BLaER1 (cell line): ENCODE data around the gene SYAP1.
"Not testable (repeated sequence)": the region's sequence is repeated elsewhere in the genome, so short reads cannot be mapped to it uniquely, and the experiment has no call there.

Source experiments
- H3K27ac ChIP-seq: shearing (Covaris generic); formaldehyde crosslinking; 2 replicates; pipeline ENCODE4 v1.8.1; 2022
- H3K27me3 ChIP-seq: shearing (Covaris generic); formaldehyde crosslinking; 2 replicates; pipeline ENCODE4 v1.8.1; 2022
- H3K36me3 ChIP-seq: shearing (Covaris generic); formaldehyde crosslinking; 2 replicates; pipeline ENCODE4 v1.8.1; 2022
- H3K4me1 ChIP-seq: shearing (Covaris generic); formaldehyde crosslinking; 2 replicates; pipeline ENCODE4 v1.8.1; 2022
- H3K4me2 ChIP-seq: shearing (Covaris generic); formaldehyde crosslinking; 2 replicates; pipeline ENCODE4 v1.8.1; 2022
- H3K4me3 ChIP-seq: shearing (Covaris generic); formaldehyde crosslinking; 2 replicates; pipeline ENCODE4 v1.8.1; 2022
- H3K9ac ChIP-seq: shearing (Covaris generic); formaldehyde crosslinking; 2 replicates; pipeline ENCODE4 v1.8.1; 2022
- H3K9me3 ChIP-seq: shearing (Covaris generic); formaldehyde crosslinking; 2 replicates; pipeline ENCODE4 v1.8.1; 2022
- H4K20me1 ChIP-seq: shearing (Covaris generic); formaldehyde crosslinking; 2 replicates; pipeline ENCODE4 v1.8.1; 2022
- Cebpa-rat ChIP-seq: shearing (Covaris generic); IDR thresholded peaks from 2 replicates; pipeline ENCODE4 v1.8.1; 2022

SYAP1 gene

GRCh38 chrX:16718824-16719333 lies 533 bp upstream of the SYAP1 start:
- TF ChIP-seq Cebpa-rat = no peak
- Histone ChIP-seq H4K20me1 (peaks cover 34% of the 10 kb centered on the region), H3K9ac (peak overlapping the region; percentile 81), H3K4me3 (peak overlapping the region; percentile 72), H3K9me3 (no peaks in the 10 kb centered on the region), H3K4me1 (peaks cover 16% of the 10 kb centered on the region; the same call in 1 of the 2 replicates), H3K36me3 (no peaks in the 10 kb centered on the region), H3K27me3 (peaks cover 54% of the 10 kb centered on the region), H3K4me2 (peak overlapping the region; percentile 82), H3K27ac (peak overlapping the region; percentile 87)

- H3K4me2 ChIP-seq = no peak overlapping the region
- peaks cover 74% of the 10 kb centered on the region for H3K27me3 ChIP-seq
Observed at GRCh38 chrX:16722481-16722880, 3.1 kb downstream of the SYAP1 start.

GRCh38 chrX:16725072-16725471 lies 5.7 kb downstream of the SYAP1 start:
- H3K9ac ChIP-seq = no peak overlapping the region

More at GRCh38 chrX:16722481-16722880, 3.1 kb downstream of the SYAP1 start:
- Histone ChIP-seq H3K27ac (no peak overlapping the region), H3K4me1 (peaks cover 16% of the 10 kb centered on the region; the same call in 1 of the 2 replicates), H3K4me3 (no peak overlapping the region), H3K36me3 (peaks cover 2% of the 10 kb centered on the region; the same call in 1 of the 2 replicates), H3K9ac (no peak overlapping the region), H4K20me1 (peaks cover 56% of the 10 kb centered on the region), H3K9me3 (peaks cover 4% of the 10 kb centered on the region)
- no peak for TF ChIP-seq Cebpa-rat

GRCh38 chrX:16726347-16726988 lies 7.1 kb downstream of the SYAP1 start:
- H3K4me2 ChIP-seq = not testable (repeated sequence)
- H4K20me1 ChIP-seq = peaks cover 36% of the 10 kb centered on the region

More at GRCh38 chrX:16725072-16725471, 5.7 kb downstream of the SYAP1 start:
- Histone ChIP-seq H3K27me3 (peaks cover 69% of the 10 kb centered on the region), H4K20me1 (peaks cover 50% of the 10 kb centered on the region), H3K9me3 (peaks cover 24% of the 10 kb centered on the region), H3K4me3 (no peak overlapping the region), H3K4me1 (peaks cover 16% of the 10 kb centered on the region; the same call in 1 of the 2 replicates), H3K4me2 (no peak overlapping the region), H3K36me3 (peaks cover 4% of the 10 kb centered on the region; the same call in 1 of the 2 replicates), H3K27ac (no peak overlapping the region)
- TF ChIP-seq Cebpa-rat = no peak

GRCh38 chrX:16727637-16728036 lies 8.2 kb downstream of the SYAP1 start:
- no peak for TF ChIP-seq Cebpa-rat
- H3K36me3 ChIP-seq = peaks cover 4% of the 10 kb centered on the region; the same call in 1 of the 2 replicates
- no peak overlapping the region for H3K9ac ChIP-seq
- H3K27ac ChIP-seq = no peak overlapping the region
- H3K27me3 ChIP-seq = peaks cover 62% of the 10 kb centered on the region
- no peaks in the 10 kb centered on the region for H3K4me1 ChIP-seq
- no peak overlapping the region for H3K4me3 ChIP-seq
- H3K4me2 ChIP-seq = no peak overlapping the region
- H4K20me1 ChIP-seq = peaks cover 33% of the 10 kb centered on the region
- peaks cover 29% of the 10 kb centered on the region for H3K9me3 ChIP-seq

More at GRCh38 chrX:16726347-16726988, 7.1 kb downstream of the SYAP1 start:
- H3K4me1 ChIP-seq, H3K4me3 ChIP-seq, H3K27ac ChIP-seq, H3K9ac ChIP-seq, H3K36me3 ChIP-seq: not testable (repeated sequence)
- Histone ChIP-seq H3K9me3 (peaks cover 29% of the 10 kb centered on the region), H3K27me3 (peaks cover 65% of the 10 kb centered on the region)

GRCh38 chrX:16730450-16730849 lies 11.0 kb downstream of the SYAP1 start:
- Histone ChIP-seq H3K4me1 (no peaks in the 10 kb centered on the region), H3K36me3 (peaks cover 4% of the 10 kb centered on the region; the same call in 1 of the 2 replicates), H3K4me2 (no peak overlapping the region), H3K4me3 (no peak overlapping the region), H3K9me3 (peaks cover 29% of the 10 kb centered on the region), H3K27me3 (peaks cover 47% of the 10 kb centered on the region), H4K20me1 (0 out of 2 replicates have a peak, but pooled peaks cover 13% of the 10 kb centered on the region), H3K9ac (no peak overlapping the region), H3K27ac (no peak overlapping the region)
- no peak for TF ChIP-seq Cebpa-rat

- Histone ChIP-seq H3K4me3 (no peak overlapping the region), H3K27me3 (peaks cover 49% of the 10 kb centered on the region), H3K4me2 (no peak overlapping the region), H3K4me1 (no peaks in the 10 kb centered on the region), H3K36me3 (peaks cover 24% of the 10 kb centered on the region), H3K27ac (no peak overlapping the region), H4K20me1 (peaks cover 15% of the 10 kb centered on the region; the same call in 1 of the 2 replicates), H3K9me3 (peaks cover 20% of the 10 kb centered on the region), H3K9ac (no peak overlapping the region)
- TF ChIP-seq Cebpa-rat = no peak
Observed at GRCh38 chrX:16733013-16733412, 13.6 kb downstream of the SYAP1 start.

- Histone ChIP-seq H3K4me3 (no peak overlapping the region), H4K20me1 (peaks cover 22% of the 10 kb centered on the region; the same call in 1 of the 2 replicates), H3K9ac (no peak overlapping the region), H3K27ac (no peak overlapping the region), H3K4me2 (no peak overlapping the region), H3K9me3 (no peaks in the 10 kb centered on the region), H3K27me3 (peaks cover 66% of the 10 kb centered on the region), H3K4me1 (no peaks in the 10 kb centered on the region), H3K36me3 (peaks cover 40% of the 10 kb centered on the region)
- TF ChIP-seq Cebpa-rat = no peak
Observed at GRCh38 chrX:16737024-16737423, 17.6 kb downstream of the SYAP1 start.

GRCh38 chrX:16739574-16739973 lies 20.2 kb downstream of the SYAP1 start:
- peaks cover 16% of the 10 kb centered on the region; the same call in 1 of the 2 replicates for H4K20me1 ChIP-seq

More at GRCh38 chrX:16739574-16739973, 20.2 kb downstream of the SYAP1 start:
- no peak overlapping the region for H3K4me3 ChIP-seq
- H3K4me2 ChIP-seq = no peak overlapping the region
- H3K36me3 ChIP-seq = peaks cover 65% of the 10 kb centered on the region
- H3K27me3 ChIP-seq = peaks cover 66% of the 10 kb centered on the region
- no peak overlapping the region for H3K9ac ChIP-seq
- TF ChIP-seq Cebpa-rat = no peak
- no peaks in the 10 kb centered on the region for H3K9me3 ChIP-seq
- no peaks in the 10 kb centered on the region for H3K4me1 ChIP-seq
- no peak overlapping the region for H3K27ac ChIP-seq
